Measurements from ENCODE around the gene ANKRD11. TPM values are rescaled to one million over a fixed set of nuclear protein-coding genes. Genes with fewer than 3 reads are reported as not detected.
A peak's percentile ranks its signal among the peaks of the same experiment; 100 is the strongest.

The ANKRD11 gene
- total RNA-seq, 1 experiment from 2014 or later: 297 TPM

GRCh38 chr16:89355007-89355406 lies 135.4 kb downstream of the ANKRD11 start:
- H3K27me3 Mint-ChIP-seq (ENCODE audit: insufficient read depth, unreplicated experiment): no peaks in the 10 kb centered on the region
- H3K9me3 ChIP-seq: no peaks in the 10 kb centered on the region
- DNase-seq: no peak
- peak overlapping the region; percentile 74 for H3K27ac Mint-ChIP-seq (ENCODE audit: unreplicated experiment)
- H3K9me3 Mint-ChIP-seq (ENCODE audit: unreplicated experiment): no peaks in the 10 kb centered on the region
- intact Hi-C loops (cut with micrococcal nuclease; ENCODE audit: unreplicated experiment): no loop called here
- H3K4me3 Mint-ChIP-seq (ENCODE audit: unreplicated experiment): no peak overlapping the region
- no TSS peak for BruUV-seq (replicated peaks)
- peaks cover 98% of the 10 kb centered on the region for H3K36me3 Mint-ChIP-seq (ENCODE audit: insufficient read depth, unreplicated experiment)
- ChIA-PET CTCF (interaction anchor here (0.6 kb wide), 1 partner anchor 1460 kb away, joined by 3 read pairs; no protein-coding TSS in a partner anchor), POLR2A (no interaction called here)
- peaks cover 36% of the 10 kb centered on the region for H3K4me1 Mint-ChIP-seq (ENCODE audit: low read depth, unreplicated experiment)
- H3K4me3 ChIP-seq (ENCODE audit: low read depth, low read length): no peak overlapping the region
- H3K27me3 ChIP-seq (replicated peaks; ENCODE audit: control insufficient read depth, insufficient read depth, low read length): no peaks in the 10 kb centered on the region
- peaks cover 36% of the 10 kb centered on the region for H3K4me1 ChIP-seq
- TF ChIP-seq CTCF (IDR thresholded peaks at IDR 0.05; ENCODE audit: insufficient read depth in 1 of 2, low read depth in 1 of 2, low read length in 1 of 2, severe bottlenecking in 1 of 2, unreplicated experiment in 1 of 2): no peak
- no peaks in the 10 kb centered on the region for H3K36me3 ChIP-seq (ENCODE audit: control insufficient read depth, insufficient read depth, low read length)

DNA sequence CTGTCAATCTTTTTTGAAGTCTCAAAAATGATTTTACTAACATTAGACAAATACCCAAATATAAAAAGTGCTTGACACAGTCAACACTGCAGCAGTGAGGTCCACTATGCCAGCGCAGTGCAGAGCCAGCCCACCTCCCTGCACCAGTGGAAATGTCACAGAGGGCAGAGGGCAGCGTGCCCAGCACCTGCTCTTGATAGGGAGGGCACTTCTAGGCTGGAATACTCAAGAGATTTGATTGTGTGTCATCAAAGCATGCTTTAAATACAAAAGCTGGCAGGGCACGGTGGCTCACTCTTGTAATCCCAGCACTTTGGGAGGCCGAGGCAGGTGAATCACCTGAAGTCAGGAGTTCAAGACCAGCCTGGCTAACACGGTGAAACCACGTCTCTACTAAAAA lies 136.0 kb downstream of the ANKRD11 start:
- peaks cover 36% of the 10 kb centered on the region for H3K4me1 ChIP-seq
- BruUV-seq (replicated peaks): no TSS peak
- peaks cover 39% of the 10 kb centered on the region for H3K4me1 Mint-ChIP-seq (ENCODE audit: low read depth, unreplicated experiment)
- no peak overlapping the region for H3K4me3 Mint-ChIP-seq (ENCODE audit: unreplicated experiment)
- intact Hi-C loops (cut with micrococcal nuclease; ENCODE audit: unreplicated experiment): no loop called here
- ChIA-PET CTCF (no interaction called here), POLR2A (no interaction called here)
- H3K9me3 Mint-ChIP-seq (ENCODE audit: unreplicated experiment): no peaks in the 10 kb centered on the region
- H3K9me3 ChIP-seq: no peaks in the 10 kb centered on the region
- H3K27me3 Mint-ChIP-seq (ENCODE audit: insufficient read depth, unreplicated experiment): no peaks in the 10 kb centered on the region
- peaks cover 98% of the 10 kb centered on the region for H3K36me3 Mint-ChIP-seq (ENCODE audit: insufficient read depth, unreplicated experiment)
- no peak overlapping the region for H3K4me3 ChIP-seq (ENCODE audit: low read depth, low read length)
- no peak for DNase-seq
- no peak overlapping the region for H3K27ac Mint-ChIP-seq (ENCODE audit: unreplicated experiment)
- no peaks in the 10 kb centered on the region for H3K36me3 ChIP-seq (ENCODE audit: control insufficient read depth, insufficient read depth, low read length)
- H3K27me3 ChIP-seq (replicated peaks; ENCODE audit: control insufficient read depth, insufficient read depth, low read length): no peaks in the 10 kb centered on the region
- TF ChIP-seq CTCF (IDR thresholded peaks at IDR 0.05; ENCODE audit: insufficient read depth in 1 of 2, low read depth in 1 of 2, low read length in 1 of 2, severe bottlenecking in 1 of 2, unreplicated experiment in 1 of 2): no peak

GRCh38 chr16:89352091-89352681 lies 138.2 kb downstream of the ANKRD11 start:
- no peaks in the 10 kb centered on the region for H3K27me3 Mint-ChIP-seq (ENCODE audit: insufficient read depth, unreplicated experiment)
- no peak overlapping the region for H3K4me3 Mint-ChIP-seq (ENCODE audit: unreplicated experiment)
- intact Hi-C loops (cut with micrococcal nuclease; ENCODE audit: unreplicated experiment): no loop called here
- no peaks in the 10 kb centered on the region for H3K9me3 Mint-ChIP-seq (ENCODE audit: unreplicated experiment)
- H3K27me3 ChIP-seq (replicated peaks; ENCODE audit: control insufficient read depth, insufficient read depth, low read length): no peaks in the 10 kb centered on the region
- H3K27ac Mint-ChIP-seq (ENCODE audit: unreplicated experiment): peak overlapping the region; percentile 27
- H3K9me3 ChIP-seq: no peaks in the 10 kb centered on the region
- peaks cover 98% of the 10 kb centered on the region for H3K36me3 Mint-ChIP-seq (ENCODE audit: insufficient read depth, unreplicated experiment)
- no peak overlapping the region for H3K4me3 ChIP-seq (ENCODE audit: low read depth, low read length)
- ChIA-PET CTCF (no interaction called here), POLR2A (no interaction called here)
- no peak for TF ChIP-seq CTCF (IDR thresholded peaks at IDR 0.05; ENCODE audit: insufficient read depth in 1 of 2, low read depth in 1 of 2, low read length in 1 of 2, severe bottlenecking in 1 of 2, unreplicated experiment in 1 of 2)
- no peaks in the 10 kb centered on the region for H3K36me3 ChIP-seq (ENCODE audit: control insufficient read depth, insufficient read depth, low read length)
- no peak for DNase-seq
- no TSS peak for BruUV-seq (replicated peaks)
- H3K4me1 ChIP-seq: peaks cover 29% of the 10 kb centered on the region
- peaks cover 40% of the 10 kb centered on the region for H3K4me1 Mint-ChIP-seq (ENCODE audit: low read depth, unreplicated experiment)

All from Caco-2 (cell line).